GM13977 (cell line): ENCODE results near the gene TLE7.

Source experiments
- DNase-seq: peaks from one replicate; pipeline ENCODE4 v3.0.0; 2012; ENCODE audit warnings: low spot score
- in situ Hi-C: fragments of 300-500 bp; cut with MboI; formaldehyde crosslinking; loops from one replicate; pipeline ENCODE4 v1.12.0; 2022; ENCODE audit warnings: low sequenced_read_pairs, low pct_unique_long_range_greater_than_20kb, mixed read lengths, inconsistent platforms; ENCODE audit not compliant: unreplicated experiment
- TF ChIP-seq, protein P1 (sequence below): IDR thresholded peaks from 2 replicates; pipeline ENCODE4 v1.5.1; 2012; ENCODE audit warnings: mild to moderate bottlenecking, control low read depth; ENCODE audit not compliant: insufficient read depth; ENCODE audit errors: extremely low read depth, missing control alignments

Gene TLE7

GRCh38 chr16:71467810-71468209 lies 26.0 kb upstream of the TLE7 start:
- DNase-seq, result peak; percentile 48
- in situ Hi-C loops, result no loop called here
- TF ChIP-seq, protein P1, sequence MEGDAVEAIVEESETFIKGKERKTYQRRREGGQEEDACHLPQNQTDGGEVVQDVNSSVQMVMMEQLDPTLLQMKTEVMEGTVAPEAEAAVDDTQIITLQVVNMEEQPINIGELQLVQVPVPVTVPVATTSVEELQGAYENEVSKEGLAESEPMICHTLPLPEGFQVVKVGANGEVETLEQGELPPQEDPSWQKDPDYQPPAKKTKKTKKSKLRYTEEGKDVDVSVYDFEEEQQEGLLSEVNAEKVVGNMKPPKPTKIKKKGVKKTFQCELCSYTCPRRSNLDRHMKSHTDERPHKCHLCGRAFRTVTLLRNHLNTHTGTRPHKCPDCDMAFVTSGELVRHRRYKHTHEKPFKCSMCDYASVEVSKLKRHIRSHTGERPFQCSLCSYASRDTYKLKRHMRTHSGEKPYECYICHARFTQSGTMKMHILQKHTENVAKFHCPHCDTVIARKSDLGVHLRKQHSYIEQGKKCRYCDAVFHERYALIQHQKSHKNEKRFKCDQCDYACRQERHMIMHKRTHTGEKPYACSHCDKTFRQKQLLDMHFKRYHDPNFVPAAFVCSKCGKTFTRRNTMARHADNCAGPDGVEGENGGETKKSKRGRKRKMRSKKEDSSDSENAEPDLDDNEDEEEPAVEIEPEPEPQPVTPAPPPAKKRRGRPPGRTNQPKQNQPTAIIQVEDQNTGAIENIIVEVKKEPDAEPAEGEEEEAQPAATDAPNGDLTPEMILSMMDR, result no peak

DNA sequence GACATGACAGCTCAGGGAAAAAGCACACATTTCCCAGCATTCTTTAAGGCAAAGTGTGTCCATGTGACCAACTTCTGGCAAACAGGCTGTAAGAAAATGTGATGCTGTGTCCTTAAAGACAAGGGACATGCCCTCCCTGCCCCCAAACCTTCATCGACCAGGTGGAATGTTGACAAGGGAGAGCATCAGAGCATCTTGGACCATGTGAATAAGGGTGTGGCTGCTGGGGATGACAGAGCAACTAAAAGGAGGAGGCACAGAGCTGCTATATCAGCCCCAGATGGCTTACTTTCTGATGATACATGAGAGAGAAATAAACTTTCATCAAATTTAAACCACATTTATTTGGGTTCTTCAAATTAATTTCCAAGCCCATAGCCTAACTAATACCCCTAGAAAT lies 22.4 kb upstream of the TLE7 start:
- TF ChIP-seq, protein P1, result no peak
- no peak for DNase-seq
- in situ Hi-C loops, result no loop called here

GRCh38 chr16:71461686-71462648 lies 20.1 kb upstream of the TLE7 start, which contains the start of gene ZNF23:
Gene ZNF23 (minus strand): TSS chr16:71462247. CDS start chr16:71456796, 5,451 bp downstream.
- TF ChIP-seq, protein P1, result peak; percentile 23
- peak; percentile 93 for DNase-seq
- in situ Hi-C loops, result no loop called here

DNA sequence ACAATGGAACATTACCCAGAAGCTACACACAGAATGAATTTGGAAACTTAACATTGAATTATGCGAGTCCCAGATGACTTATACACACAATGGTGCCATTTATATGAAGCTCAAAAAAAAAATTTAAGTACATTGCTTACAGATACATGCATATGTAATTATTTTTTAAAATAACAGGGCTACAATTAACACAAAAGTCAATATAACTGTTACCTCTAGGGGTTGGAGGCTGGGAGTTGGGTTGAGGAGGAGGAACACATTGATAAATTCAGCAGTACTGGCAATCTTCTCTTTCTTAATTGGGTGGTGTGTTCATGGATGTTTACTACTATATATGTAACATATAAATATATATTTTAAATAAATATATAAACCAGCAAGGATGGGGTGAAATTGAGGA lies 19.1 kb upstream of the TLE7 start:
- TF ChIP-seq, protein P1, result no peak
- DNase-seq, result no peak
- in situ Hi-C loops, result no loop called here

GRCh38 chr16:71460236-71460635 lies 18.4 kb upstream of the TLE7 start:
- DNase-seq, result no peak

DNA sequence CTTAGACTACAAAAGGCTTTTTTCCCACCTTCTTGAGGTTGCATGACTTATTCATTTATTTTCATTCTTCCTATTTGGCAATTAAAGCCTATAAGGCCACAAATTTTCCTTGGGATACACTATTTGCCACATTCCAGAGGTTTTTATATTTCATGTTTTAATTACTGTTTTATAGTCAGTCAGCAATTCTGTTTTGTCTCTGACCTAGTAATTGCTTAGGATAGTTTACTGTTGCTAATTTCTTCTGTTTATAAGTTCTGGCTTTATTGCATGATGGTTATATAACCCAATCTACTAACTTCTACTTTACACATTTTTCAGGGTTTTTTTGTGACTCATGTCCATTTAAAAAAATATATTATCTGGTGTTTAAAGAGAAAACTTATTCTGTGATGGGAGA lies 17.7 kb upstream of the TLE7 start:
- in situ Hi-C loops, result no loop called here
- TF ChIP-seq, protein P1, result no peak
- no peak for DNase-seq

More at GRCh38 chr16:71460236-71460635, 18.4 kb upstream of the TLE7 start:
- in situ Hi-C loops, result no loop called here
- TF ChIP-seq, protein P1, result no peak
